HepG2 (cell line): ENCODE data around the gene MYH7. TPM values are rescaled to one million over a fixed set of nuclear protein-coding genes. Genes with fewer than 3 reads are reported as not detected.

ENCODE experiments used
- FOSL2 ChIP-seq: sonication (generic); formaldehyde crosslinking; IDR thresholded peaks from 2 replicates; pipeline ENCODE4 v1.4.0; 2020; ENCODE audit warnings: missing genetic modification reagents
- HOXA9 ChIP-seq: sonication (generic); formaldehyde crosslinking; IDR thresholded peaks from 2 replicates; pipeline ENCODE4 v1.8.1; 2022; ENCODE audit warnings: missing genetic modification reagents, mild to moderate bottlenecking, moderate library complexity, borderline replicate concordance
- KAT7 ChIP-seq: IDR thresholded peaks from 2 replicates; pipeline ENCODE4 v1.6.1; 2018; ENCODE audit warnings: borderline replicate concordance, missing compliant biosample characterization
- NFIB ChIP-seq: sonication (generic); formaldehyde crosslinking; IDR thresholded peaks from 2 replicates; pipeline ENCODE4 v1.9.0; 2021; ENCODE audit warnings: missing genetic modification reagents, mild to moderate bottlenecking, borderline replicate concordance
- TRIM24 ChIP-seq: sonication (generic); formaldehyde crosslinking; IDR thresholded peaks from 2 replicates; pipeline ENCODE4 v1.8.0; 2022; ENCODE audit warnings: mild to moderate bottlenecking, missing genetic modification reagents
- ZBTB38 ChIP-seq: sonication (generic); formaldehyde crosslinking; IDR thresholded peaks from 2 replicates; pipeline ENCODE4 v1.5.1; 2020; ENCODE audit warnings: mild to moderate bottlenecking, missing genetic modification reagents
- ZNF274 ChIP-seq: sonication (generic); formaldehyde crosslinking; IDR thresholded peaks from 2 replicates; pipeline ENCODE4 v1.5.1; 2020; ENCODE audit warnings: mild to moderate bottlenecking, missing genetic modification reagents
- ZNF614 ChIP-seq: IDR thresholded peaks from 2 replicates; pipeline ENCODE4 v1.6.1; 2018; ENCODE audit warnings: missing biosample characterization, missing genetic modification reagents, inconsistent platforms, borderline replicate concordance
- ZNF619 ChIP-seq: sonication (generic); formaldehyde crosslinking; IDR thresholded peaks from 2 replicates; pipeline ENCODE4 v1.4.0; 2020; ENCODE audit warnings: mild to moderate bottlenecking, missing genetic modification reagents
- ZNF713 ChIP-seq: sonication (generic); formaldehyde crosslinking; IDR thresholded peaks from 2 replicates; pipeline ENCODE4 v1.4.0; 2020; ENCODE audit warnings: mild to moderate bottlenecking, missing genetic modification reagents
- ZNF780A ChIP-seq: sonication (generic); formaldehyde crosslinking; IDR thresholded peaks from 2 replicates; pipeline ENCODE4 v1.8.0; 2022; ENCODE audit warnings: mild to moderate bottlenecking, missing genetic modification reagents, moderate library complexity
- polyA plus RNA-seq, 8 experiments: library from polyadenylated mRNA; depleted of rRNA in 3 of 8; stranded (reverse) in 7 of 8; unstranded in 1 of 8; fragments of >200 nt; fragmentation: Illumina TruSeq in 4 of 8; extraction: Trizol in 4 of 8; gene quantifications; 2 replicates each; pipeline versions ENCODE4 v1.2.1 to v1.2.3, GENCODE V29; 2011 to 2016; ENCODE audit warnings: low read depth in 4 of 8, missing spikeins in 1 of 8, mixed read lengths in 1 of 8; ENCODE audit not compliant: insufficient read depth in 1 of 8
- total RNA-seq, 5 experiments: library from RNA; depleted of rRNA; stranded (reverse); fragments of >200 nt; fragmentation: Illumina TruSeq; extraction: Trizol; gene quantifications; 2 replicates each; pipeline ENCODE4 v1.2.3, GENCODE V29; 2016; ENCODE audit warnings: low read depth in 1 of 5
- TF ChIP-seq, protein P1 (sequence below): sonication (generic); formaldehyde crosslinking; IDR thresholded peaks from one replicate; pipeline ENCODE4 v1.5.1; 2020; ENCODE audit warnings: mild to moderate bottlenecking, missing genetic modification reagents; ENCODE audit errors: not compliant biosample characterization

The MYH7 gene
- total and polyA plus RNA-seq, 2 of the 13 experiments (the other 11 are each of a cell fraction or from before 2014, with no cell fraction given): 0.04 TPM; not detected in 1

GRCh38 chr14:23443411-23443812, 8.0 kb upstream of the MYH7 start (continued):
- TF ChIP-seq, protein P1, sequence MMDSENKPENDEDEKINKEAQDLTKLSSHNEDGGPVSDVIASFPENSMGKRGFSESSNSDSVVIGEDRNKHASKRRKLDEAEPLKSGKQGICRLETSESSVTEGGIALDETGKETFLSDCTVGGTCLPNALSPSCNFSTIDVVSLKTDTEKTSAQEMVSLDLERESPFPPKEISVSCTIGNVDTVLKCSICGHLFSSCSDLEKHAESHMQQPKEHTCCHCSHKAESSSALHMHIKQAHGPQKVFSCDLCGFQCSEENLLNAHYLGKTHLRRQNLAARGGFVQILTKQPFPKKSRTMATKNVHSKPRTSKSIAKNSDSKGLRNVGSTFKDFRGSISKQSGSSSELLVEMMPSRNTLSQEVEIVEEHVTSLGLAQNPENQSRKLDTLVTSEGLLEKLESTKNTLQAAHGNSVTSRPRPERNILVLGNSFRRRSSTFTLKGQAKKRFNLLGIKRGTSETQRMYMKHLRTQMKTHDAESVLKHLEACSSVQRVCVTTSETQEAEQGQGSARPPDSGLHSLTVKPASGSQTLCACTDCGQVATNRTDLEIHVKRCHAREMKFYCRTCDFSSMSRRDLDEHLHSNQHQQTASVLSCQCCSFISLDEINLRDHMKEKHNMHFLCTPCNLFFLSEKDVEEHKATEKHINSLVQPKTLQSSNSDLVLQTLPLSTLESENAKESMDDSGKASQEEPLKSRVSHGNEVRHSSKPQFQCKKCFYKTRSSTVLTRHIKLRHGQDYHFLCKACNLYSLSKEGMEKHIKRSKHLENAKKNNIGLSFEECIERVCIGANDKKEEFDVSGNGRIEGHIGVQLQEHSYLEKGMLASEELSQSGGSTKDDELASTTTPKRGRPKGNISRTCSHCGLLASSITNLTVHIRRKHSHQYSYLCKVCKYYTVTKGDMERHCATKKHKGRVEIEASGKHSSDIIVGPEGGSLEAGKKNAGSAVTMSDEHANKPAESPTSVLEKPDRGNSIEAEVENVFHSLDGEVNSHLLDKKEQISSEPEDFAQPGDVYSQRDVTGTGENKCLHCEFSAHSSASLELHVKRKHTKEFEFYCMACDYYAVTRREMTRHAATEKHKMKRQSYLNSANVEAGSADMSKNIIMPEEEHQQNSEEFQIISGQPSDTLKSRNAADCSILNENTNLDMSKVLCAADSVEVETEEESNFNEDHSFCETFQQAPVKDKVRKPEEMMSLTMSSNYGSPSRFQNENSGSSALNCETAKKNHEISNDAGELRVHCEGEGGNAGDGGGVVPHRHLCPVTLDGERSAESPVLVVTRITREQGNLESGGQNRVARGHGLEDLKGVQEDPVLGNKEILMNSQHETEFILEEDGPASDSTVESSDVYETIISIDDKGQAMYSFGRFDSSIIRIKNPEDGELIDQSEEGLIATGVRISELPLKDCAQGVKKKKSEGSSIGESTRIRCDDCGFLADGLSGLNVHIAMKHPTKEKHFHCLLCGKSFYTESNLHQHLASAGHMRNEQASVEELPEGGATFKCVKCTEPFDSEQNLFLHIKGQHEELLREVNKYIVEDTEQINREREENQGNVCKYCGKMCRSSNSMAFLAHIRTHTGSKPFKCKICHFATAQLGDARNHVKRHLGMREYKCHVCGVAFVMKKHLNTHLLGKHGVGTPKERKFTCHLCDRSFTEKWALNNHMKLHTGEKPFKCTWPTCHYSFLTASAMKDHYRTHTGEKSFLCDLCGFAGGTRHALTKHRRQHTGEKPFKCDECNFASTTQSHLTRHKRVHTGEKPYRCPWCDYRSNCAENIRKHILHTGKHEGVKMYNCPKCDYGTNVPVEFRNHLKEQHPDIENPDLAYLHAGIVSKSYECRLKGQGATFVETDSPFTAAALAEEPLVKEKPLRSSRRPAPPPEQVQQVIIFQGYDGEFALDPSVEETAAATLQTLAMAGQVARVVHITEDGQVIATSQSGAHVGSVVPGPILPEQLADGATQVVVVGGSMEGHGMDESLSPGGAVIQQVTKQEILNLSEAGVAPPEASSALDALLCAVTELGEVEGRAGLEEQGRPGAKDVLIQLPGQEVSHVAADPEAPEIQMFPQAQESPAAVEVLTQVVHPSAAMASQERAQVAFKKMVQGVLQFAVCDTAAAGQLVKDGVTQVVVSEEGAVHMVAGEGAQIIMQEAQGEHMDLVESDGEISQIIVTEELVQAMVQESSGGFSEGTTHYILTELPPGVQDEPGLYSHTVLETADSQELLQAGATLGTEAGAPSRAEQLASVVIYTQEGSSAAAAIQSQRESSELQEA (CRISPR knock-in tag): no peak
- peak; percentile 71; the same call in 1 of the 2 replicates for TF ChIP-seq ZNF619 (CRISPR knock-in tag)
- no peak for TF ChIP-seq ZNF780A (CRISPR knock-in tag)
- no peak for TF ChIP-seq FOSL2 (CRISPR knock-in tag)
- TF ChIP-seq ZNF614 (CRISPR knock-in tag): no peak
- TF ChIP-seq KAT7: no peak
- no peak for TF ChIP-seq HOXA9 (CRISPR knock-in tag)
- TF ChIP-seq NFIB: 0 out of 2 replicates have a peak, but pooled peaks have one; percentile 38
- TF ChIP-seq TRIM24 (CRISPR knock-in tag): 0 out of 2 replicates have a peak, but pooled peaks have one; percentile 9
- TF ChIP-seq ZNF713 (CRISPR knock-in tag): 0 out of 2 replicates have a peak, but pooled peaks have one; percentile 31
- no peak for TF ChIP-seq ZBTB38 (CRISPR knock-in tag)
- no peak for TF ChIP-seq ZNF274 (CRISPR knock-in tag)
